ENCODE measurements around the gene AK1.

DNA sequence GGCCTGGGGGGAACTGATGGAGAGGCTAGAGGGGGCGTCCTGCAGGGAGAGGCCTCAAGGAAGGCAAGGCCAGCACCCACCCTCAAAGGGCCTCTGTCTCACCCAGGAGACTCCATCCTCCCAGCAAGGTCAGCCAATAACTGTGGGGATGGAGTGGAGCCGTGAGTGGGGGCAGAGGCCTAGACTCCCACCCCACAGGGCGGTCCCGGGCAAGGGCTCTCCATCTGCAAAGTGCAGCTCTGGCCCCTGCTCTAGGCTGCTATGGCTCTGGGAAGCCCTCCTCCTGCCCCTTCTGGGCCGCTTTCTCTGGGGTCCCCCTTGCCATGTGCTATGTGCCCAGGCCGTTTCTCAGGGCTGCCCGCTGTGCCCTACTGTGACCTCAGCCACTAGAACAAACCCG is 60.7 kb downstream of the AK1 start:
- TF ChIP-seq, protein P1, sequence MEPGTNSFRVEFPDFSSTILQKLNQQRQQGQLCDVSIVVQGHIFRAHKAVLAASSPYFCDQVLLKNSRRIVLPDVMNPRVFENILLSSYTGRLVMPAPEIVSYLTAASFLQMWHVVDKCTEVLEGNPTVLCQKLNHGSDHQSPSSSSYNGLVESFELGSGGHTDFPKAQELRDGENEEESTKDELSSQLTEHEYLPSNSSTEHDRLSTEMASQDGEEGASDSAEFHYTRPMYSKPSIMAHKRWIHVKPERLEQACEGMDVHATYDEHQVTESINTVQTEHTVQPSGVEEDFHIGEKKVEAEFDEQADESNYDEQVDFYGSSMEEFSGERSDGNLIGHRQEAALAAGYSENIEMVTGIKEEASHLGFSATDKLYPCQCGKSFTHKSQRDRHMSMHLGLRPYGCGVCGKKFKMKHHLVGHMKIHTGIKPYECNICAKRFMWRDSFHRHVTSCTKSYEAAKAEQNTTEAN (CRISPR knock-in tag; conservative IDR thresholded peaks at IDR 0.05), result no peak
- TF ChIP-seq MZF1 (CRISPR knock-in tag; IDR thresholded peaks at IDR 0.05; ENCODE audit: borderline replicate concordance), result no peak
- TF ChIP-seq DNMT1 (CRISPR knock-in tag; IDR thresholded peaks at IDR 0.05), result no peak
- TF ChIP-seq, protein P2, sequence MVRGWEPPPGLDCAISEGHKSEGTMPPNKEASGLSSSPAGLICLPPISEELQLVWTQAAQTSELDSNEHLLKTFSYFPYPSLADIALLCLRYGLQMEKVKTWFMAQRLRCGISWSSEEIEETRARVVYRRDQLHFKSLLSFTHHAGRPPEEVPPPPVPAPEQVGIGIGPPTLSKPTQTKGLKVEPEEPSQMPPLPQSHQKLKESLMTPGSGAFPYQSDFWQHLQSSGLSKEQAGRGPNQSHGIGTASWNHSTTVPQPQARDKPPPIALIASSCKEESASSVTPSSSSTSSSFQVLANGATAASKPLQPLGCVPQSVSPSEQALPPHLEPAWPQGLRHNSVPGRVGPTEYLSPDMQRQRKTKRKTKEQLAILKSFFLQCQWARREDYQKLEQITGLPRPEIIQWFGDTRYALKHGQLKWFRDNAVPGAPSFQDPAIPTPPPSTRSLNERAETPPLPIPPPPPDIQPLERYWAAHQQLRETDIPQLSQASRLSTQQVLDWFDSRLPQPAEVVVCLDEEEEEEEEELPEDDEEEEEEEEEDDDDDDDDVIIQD (CRISPR knock-in tag; IDR thresholded peaks at IDR 0.05; ENCODE audit: low read depth), result no peak

All from HepG2 (cell line).